HEK293 (cell line): Measurements from ENCODE around the gene NDUFS8.

Experiments
- CTCF ChIA-PET: fragments of 350-600 bp; formaldehyde crosslinking; extraction: SDS; loops from one replicate; lab custom pipeline; 2021; ENCODE audit warnings: antibody characterized with exemption; lab: Yijun Ruan, JAX
- POLR2A ChIA-PET: fragments of 300-600 bp; formaldehyde crosslinking; extraction: SDS; loops from one replicate; lab custom pipeline; 2020; ENCODE audit warnings: antibody characterized with exemption, inconsistent platforms; lab: Yijun Ruan, JAX
- H3K27ac ChIP-seq: fragments of 200-500 bp; sonication (Bioruptor generic); 2 replicates; pipeline ENCODE4 v1.5.1; 2014; ENCODE audit warnings: low read depth, low read length, control low read depth, inconsistent platforms; ENCODE audit errors: extremely low read depth
- H3K36me3 ChIP-seq, 2 experiments: fragments of 200-500 bp in 1 of 2; sonication (Bioruptor generic) in 1 of 2; 1 replicate in 1 of 2; 2 replicates in 1 of 2; pipeline ENCODE4 v1.5.1; 2014 to 2017; ENCODE audit warnings: inconsistent platforms in 2 of 2, low read length in 2 of 2; ENCODE audit not compliant: control insufficient read depth in 2 of 2, insufficient read depth in 1 of 2
- H3K4me1 ChIP-seq: fragments of 200-500 bp; sonication (Bioruptor generic); 2 replicates; pipeline ENCODE4 v1.5.1; 2014; ENCODE audit warnings: mild to moderate bottlenecking, low read length, inconsistent platforms; ENCODE audit not compliant: control insufficient read depth, insufficient read depth
- H3K4me3 ChIP-seq: 2 replicates; pipeline ENCODE4 v1.5.1; 2011; ENCODE audit warnings: low read depth, mild to moderate bottlenecking, control low read depth, low read length, moderate library complexity
- H3K9me3 ChIP-seq: fragments of 200-500 bp; sonication (Bioruptor generic); 2 replicates; pipeline ENCODE4 v1.5.1; 2014; ENCODE audit warnings: low read depth, low read length, inconsistent platforms; ENCODE audit not compliant: control insufficient read depth, insufficient read depth
- KLF1 ChIP-seq: fragments of 450-650 bp; formaldehyde crosslinking; IDR thresholded peaks from 2 replicates; pipeline ENCODE4 v1.5.1; 2016; ENCODE audit warnings: missing biosample characterization, missing genetic modification characterization
- MZF1 ChIP-seq: fragments of 450-650 bp; formaldehyde crosslinking; IDR thresholded peaks from 2 replicates; pipeline ENCODE4 v1.5.1; 2017; ENCODE audit warnings: missing biosample characterization, missing genetic modification characterization, borderline replicate concordance
- SALL2 ChIP-seq: fragments of 450-650 bp; formaldehyde crosslinking; IDR thresholded peaks from 2 replicates; pipeline ENCODE4 v1.5.0; 2017; ENCODE audit warnings: missing biosample characterization, mild to moderate bottlenecking, missing genetic modification characterization, borderline replicate concordance
- ZBTB20 ChIP-seq: fragments of 450-650 bp; formaldehyde crosslinking; IDR thresholded peaks from 2 replicates; pipeline ENCODE4 v1.5.1; 2016; ENCODE audit warnings: missing biosample characterization, missing genetic modification characterization
- ZFHX2 ChIP-seq: fragments of 450-650 bp; formaldehyde crosslinking; conservative IDR thresholded peaks from 2 replicates; pipeline ENCODE4 v1.5.1; 2016; ENCODE audit warnings: missing biosample characterization, missing genetic modification characterization
- ZNF223 ChIP-seq: fragments of 450-650 bp; formaldehyde crosslinking; IDR thresholded peaks from 2 replicates; pipeline ENCODE4 v1.5.1; 2016; ENCODE audit warnings: missing biosample characterization, missing genetic modification characterization
- ZNF23 ChIP-seq: fragments of 450-650 bp; formaldehyde crosslinking; IDR thresholded peaks from 2 replicates; pipeline ENCODE4 v1.5.1; 2016; ENCODE audit warnings: missing biosample characterization, missing genetic modification characterization, borderline replicate concordance
- ZNF302 ChIP-seq: fragments of 450-650 bp; formaldehyde crosslinking; IDR thresholded peaks from 2 replicates; pipeline ENCODE4 v1.5.1; 2016; ENCODE audit warnings: missing biosample characterization, missing genetic modification characterization, low read depth
- ZNF37A ChIP-seq: fragments of 450-650 bp; IDR thresholded peaks from 2 replicates; pipeline ENCODE4 v1.5.1; 2018; ENCODE audit warnings: missing biosample characterization, missing genetic modification characterization
- ZNF391 ChIP-seq: fragments of 450-650 bp; formaldehyde crosslinking; IDR thresholded peaks from 2 replicates; pipeline ENCODE4 v1.5.1; 2016; ENCODE audit warnings: low read depth, missing biosample characterization, missing genetic modification characterization, borderline replicate concordance
- ZNF621 ChIP-seq: fragments of 450-650 bp; formaldehyde crosslinking; IDR thresholded peaks from 2 replicates; pipeline ENCODE4 v1.5.1; 2017; ENCODE audit warnings: missing biosample characterization, missing genetic modification characterization
- ZNF629 ChIP-seq: fragments of 450-650 bp; formaldehyde crosslinking; IDR thresholded peaks from 2 replicates; pipeline ENCODE4 v1.5.1; 2017; ENCODE audit warnings: missing biosample characterization, missing genetic modification characterization
- ZNF830 ChIP-seq: fragments of 450-650 bp; IDR thresholded peaks from 2 replicates; pipeline ENCODE4 v1.5.0; 2018; ENCODE audit warnings: missing biosample characterization, missing genetic modification characterization, low read depth, mild to moderate bottlenecking, moderate library complexity
- TF ChIP-seq, protein P1 (sequence below): fragments of 450-650 bp; formaldehyde crosslinking; IDR thresholded peaks from 2 replicates; pipeline ENCODE4 v1.5.1; 2017; ENCODE audit warnings: missing biosample characterization, missing genetic modification characterization
- TF ChIP-seq, protein P2 (sequence below): fragments of 450-650 bp; formaldehyde crosslinking; IDR thresholded peaks from 2 replicates; pipeline ENCODE4 v1.5.1; 2017; ENCODE audit warnings: missing biosample characterization, mild to moderate bottlenecking, missing genetic modification characterization, moderate library complexity
- TF ChIP-seq, protein P3 (sequence below): fragments of 450-650 bp; formaldehyde crosslinking; IDR thresholded peaks from 2 replicates; pipeline ENCODE4; 2016; ENCODE audit warnings: missing biosample characterization, missing genetic modification characterization
- TF ChIP-seq, protein P4 (sequence below): fragments of 450-650 bp; formaldehyde crosslinking; IDR thresholded peaks from 2 replicates; pipeline ENCODE4 v1.5.1; 2016; ENCODE audit warnings: missing biosample characterization, missing genetic modification characterization
- TF ChIP-seq, protein P5 (sequence below): fragments of 450-650 bp; formaldehyde crosslinking; IDR thresholded peaks from 2 replicates; pipeline ENCODE4 v1.5.1; 2016; ENCODE audit warnings: missing biosample characterization, missing genetic modification characterization

Gene NDUFS8

DNA sequence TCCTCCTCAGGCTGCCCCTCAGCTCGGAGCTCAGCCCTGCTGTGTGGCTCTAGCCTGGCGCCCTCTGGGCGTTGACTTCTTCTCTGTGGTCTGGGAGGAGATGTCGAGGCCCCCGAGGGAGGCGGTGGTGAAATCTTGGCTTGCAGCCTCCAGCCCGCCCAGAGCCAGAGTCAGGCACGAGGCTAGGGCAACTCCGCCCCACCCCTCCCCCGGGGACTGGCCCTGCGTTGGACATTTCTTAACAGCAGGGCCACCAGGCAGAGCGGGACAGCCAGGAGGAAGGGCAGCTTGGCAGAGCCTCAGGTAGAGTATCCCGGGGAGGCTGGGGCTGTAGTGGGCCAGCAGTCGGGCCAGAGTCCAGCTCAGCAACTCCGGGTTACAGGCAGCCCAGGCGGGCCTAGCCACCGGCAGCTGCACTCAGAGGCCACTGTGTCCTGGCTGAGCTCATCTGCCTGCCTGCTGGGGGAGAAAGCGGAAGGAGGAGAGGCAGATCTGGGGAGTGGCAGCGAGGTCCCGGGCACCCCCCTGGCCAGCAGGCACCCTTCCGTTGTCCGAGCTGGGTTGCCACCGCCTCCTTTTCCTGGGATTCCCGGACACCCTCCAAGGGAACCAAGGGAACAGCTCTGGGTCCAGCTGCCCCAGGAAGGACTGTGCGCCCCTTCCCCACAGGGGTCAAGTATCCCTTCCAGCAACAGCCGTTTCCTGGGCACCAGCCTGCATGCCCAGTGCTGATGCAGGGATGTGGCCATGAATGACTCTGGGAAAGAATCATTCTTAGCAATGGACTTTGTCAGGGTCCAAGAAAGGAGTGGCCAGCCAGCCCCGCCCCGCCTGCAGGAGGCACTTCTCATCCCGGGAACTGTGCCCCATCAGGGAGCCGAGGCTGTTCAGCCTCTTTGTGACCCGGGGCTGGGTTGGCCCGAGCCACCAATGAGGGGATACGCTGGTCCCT, 20.1 kb upstream of the NDUFS8 start, which contains the start of gene ALDH3B1 (continued):
- TF ChIP-seq, protein P1, sequence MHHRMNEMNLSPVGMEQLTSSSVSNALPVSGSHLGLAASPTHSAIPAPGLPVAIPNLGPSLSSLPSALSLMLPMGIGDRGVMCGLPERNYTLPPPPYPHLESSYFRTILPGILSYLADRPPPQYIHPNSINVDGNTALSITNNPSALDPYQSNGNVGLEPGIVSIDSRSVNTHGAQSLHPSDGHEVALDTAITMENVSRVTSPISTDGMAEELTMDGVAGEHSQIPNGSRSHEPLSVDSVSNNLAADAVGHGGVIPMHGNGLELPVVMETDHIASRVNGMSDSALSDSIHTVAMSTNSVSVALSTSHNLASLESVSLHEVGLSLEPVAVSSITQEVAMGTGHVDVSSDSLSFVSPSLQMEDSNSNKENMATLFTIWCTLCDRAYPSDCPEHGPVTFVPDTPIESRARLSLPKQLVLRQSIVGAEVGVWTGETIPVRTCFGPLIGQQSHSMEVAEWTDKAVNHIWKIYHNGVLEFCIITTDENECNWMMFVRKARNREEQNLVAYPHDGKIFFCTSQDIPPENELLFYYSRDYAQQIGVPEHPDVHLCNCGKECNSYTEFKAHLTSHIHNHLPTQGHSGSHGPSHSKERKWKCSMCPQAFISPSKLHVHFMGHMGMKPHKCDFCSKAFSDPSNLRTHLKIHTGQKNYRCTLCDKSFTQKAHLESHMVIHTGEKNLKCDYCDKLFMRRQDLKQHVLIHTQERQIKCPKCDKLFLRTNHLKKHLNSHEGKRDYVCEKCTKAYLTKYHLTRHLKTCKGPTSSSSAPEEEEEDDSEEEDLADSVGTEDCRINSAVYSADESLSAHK, result no peak
- TF ChIP-seq ZNF37A (tag by site-specific recombination) (no peak), ZNF302 (tag by site-specific recombination) (no peak), ZNF23 (tag by site-specific recombination) (no peak), MZF1 (tag by site-specific recombination) (no peak), ZNF223 (tag by site-specific recombination) (no peak), ZNF391 (no peak), SALL2 (tag by site-specific recombination) (no peak), ZFHX2 (tag by site-specific recombination) (no peak), ZNF621 (tag by site-specific recombination) (no peak), KLF1 (tag by site-specific recombination) (peak; percentile 87), ZNF629 (tag by site-specific recombination) (no peak)
- TF ChIP-seq, protein P2, sequence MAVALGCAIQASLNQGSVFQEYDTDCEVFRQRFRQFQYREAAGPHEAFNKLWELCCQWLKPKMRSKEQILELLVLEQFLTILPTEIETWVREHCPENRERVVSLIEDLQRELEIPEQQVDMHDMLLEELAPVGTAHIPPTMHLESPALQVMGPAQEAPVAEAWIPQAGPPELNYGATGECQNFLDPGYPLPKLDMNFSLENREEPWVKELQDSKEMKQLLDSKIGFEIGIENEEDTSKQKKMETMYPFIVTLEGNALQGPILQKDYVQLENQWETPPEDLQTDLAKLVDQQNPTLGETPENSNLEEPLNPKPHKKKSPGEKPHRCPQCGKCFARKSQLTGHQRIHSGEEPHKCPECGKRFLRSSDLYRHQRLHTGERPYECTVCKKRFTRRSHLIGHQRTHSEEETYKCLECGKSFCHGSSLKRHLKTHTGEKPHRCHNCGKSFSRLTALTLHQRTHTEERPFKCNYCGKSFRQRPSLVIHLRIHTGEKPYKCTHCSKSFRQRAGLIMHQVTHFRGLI (tag by site-specific recombination), result no peak

DNA sequence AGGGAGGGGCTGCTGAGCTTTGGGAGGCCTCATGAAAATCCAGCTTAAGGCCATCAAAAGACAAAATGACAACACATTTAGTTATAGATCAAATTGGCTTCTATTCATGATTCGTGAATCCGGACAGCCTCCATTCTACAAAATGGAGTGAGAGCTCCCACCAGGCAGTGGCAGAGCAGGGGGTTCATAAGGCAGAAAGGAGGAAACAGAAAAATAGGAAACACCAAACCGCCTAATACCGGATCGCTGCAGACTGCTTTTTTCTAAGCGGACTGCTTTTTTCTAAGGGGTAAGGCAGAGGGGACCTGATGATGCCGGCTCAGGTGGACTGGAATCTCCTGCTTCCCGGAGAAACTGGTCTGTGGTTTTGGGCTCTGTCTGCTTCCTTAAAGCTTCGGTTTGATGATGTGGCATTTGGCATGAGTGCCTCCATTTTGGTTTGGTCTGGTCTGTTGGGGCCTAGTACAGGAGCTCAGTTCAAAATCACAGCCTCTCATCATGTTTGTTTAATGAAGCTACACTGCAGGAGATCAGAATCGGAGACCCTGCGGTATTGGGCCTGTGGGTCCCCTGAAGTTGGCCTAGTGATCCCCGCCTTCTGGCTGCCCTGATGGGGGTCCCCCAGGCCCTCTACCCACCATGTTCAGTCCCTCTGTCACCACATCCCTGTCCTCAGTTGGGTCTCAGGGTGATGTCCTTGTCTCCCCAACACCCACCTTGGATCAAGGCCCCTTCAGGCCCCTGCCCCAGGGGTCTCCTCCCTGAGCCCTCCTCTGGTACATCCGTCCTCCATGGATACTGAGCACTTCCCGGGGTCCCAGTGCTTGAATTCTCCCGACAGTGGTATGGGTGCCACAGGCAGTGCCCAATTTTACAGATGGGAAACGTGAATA, 19.2 kb upstream of the NDUFS8 start:
- ChIA-PET POLR2A (interaction anchor here (0.5 to 2.1 kb wide), 2 partner anchors 11 to 23 kb away, joined by 5 to 6 read pairs; no protein-coding TSS in a partner anchor), CTCF (interaction anchor here (0.7 to 1.6 kb wide), 5 partner anchors 17 to 286 kb away, joined by 3 to 5 read pairs (median 4); no protein-coding TSS in a partner anchor)
- Histone ChIP-seq H3K36me3 (no peaks in the 10 kb centered on the region), H3K27ac (no peak overlapping the region), H3K9me3 (no peaks in the 10 kb centered on the region), H3K4me3 (no peak overlapping the region), H3K4me1 (no peaks in the 10 kb centered on the region)
- TF ChIP-seq, protein P3, sequence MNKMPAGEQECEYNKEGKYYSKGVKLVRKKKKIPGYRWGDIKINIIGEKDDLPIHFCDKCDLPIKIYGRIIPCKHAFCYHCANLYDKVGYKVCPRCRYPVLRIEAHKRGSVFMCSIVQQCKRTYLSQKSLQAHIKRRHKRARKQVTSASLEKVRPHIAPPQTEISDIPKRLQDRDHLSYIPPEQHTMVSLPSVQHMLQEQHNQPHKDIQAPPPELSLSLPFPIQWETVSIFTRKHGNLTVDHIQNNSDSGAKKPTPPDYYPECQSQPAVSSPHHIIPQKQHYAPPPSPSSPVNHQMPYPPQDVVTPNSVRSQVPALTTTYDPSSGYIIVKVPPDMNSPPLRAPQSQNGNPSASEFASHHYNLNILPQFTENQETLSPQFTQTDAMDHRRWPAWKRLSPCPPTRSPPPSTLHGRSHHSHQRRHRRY (tag by site-specific recombination), result no peak
- TF ChIP-seq ZBTB20, result 0 out of 2 replicates have a peak, but pooled peaks have one; percentile 5
- TF ChIP-seq, protein P4, sequence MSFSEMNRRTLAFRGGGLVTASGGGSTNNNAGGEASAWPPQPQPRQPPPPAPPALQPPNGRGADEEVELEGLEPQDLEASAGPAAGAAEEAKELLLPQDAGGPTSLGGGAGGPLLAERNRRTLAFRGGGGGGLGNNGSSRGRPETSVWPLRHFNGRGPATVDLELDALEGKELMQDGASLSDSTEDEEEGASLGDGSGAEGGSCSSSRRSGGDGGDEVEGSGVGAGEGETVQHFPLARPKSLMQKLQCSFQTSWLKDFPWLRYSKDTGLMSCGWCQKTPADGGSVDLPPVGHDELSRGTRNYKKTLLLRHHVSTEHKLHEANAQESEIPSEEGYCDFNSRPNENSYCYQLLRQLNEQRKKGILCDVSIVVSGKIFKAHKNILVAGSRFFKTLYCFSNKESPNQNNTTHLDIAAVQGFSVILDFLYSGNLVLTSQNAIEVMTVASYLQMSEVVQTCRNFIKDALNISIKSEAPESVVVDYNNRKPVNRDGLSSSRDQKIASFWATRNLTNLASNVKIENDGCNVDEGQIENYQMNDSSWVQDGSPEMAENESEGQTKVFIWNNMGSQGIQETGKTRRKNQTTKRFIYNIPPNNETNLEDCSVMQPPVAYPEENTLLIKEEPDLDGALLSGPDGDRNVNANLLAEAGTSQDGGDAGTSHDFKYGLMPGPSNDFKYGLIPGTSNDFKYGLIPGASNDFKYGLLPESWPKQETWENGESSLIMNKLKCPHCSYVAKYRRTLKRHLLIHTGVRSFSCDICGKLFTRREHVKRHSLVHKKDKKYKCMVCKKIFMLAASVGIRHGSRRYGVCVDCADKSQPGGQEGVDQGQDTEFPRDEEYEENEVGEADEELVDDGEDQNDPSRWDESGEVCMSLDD (tag by site-specific recombination), result no peak
- TF ChIP-seq, protein P5, sequence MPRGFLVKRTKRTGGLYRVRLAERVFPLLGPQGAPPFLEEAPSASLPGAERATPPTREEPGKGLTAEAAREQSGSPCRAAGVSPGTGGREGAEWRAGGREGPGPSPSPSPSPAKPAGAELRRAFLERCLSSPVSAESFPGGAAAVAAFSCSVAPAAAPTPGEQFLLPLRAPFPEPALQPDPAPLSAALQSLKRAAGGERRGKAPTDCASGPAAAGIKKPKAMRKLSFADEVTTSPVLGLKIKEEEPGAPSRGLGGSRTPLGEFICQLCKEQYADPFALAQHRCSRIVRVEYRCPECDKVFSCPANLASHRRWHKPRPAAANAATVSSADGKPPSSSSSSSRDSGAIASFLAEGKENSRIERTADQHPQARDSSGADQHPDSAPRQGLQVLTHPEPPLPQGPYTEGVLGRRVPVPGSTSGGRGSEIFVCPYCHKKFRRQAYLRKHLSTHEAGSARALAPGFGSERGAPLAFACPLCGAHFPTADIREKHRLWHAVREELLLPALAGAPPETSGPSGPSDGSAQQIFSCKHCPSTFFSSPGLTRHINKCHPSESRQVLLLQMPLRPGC (tag by site-specific recombination), result no peak
- TF ChIP-seq ZNF830 (tag by site-specific recombination), result no peak
